K562 (cell line): ENCODE measurements around the gene TRAPPC4. TPM values are rescaled to one million over a fixed set of nuclear protein-coding genes. Genes with fewer than 3 reads are reported as not detected.

Source experiments
- BCL6 ChIP-seq: fragments of 250-450 bp; sonication (Bioruptor Pico); IDR thresholded peaks from 2 replicates; pipeline ENCODE4 v1.4.0; 2020
- CBFA2T2 ChIP-seq: fragments of 450-650 bp; conservative IDR thresholded peaks from 2 replicates; pipeline ENCODE4 v1.6.1; 2017; ENCODE audit warnings: mild to moderate bottlenecking
- CBX8 ChIP-seq: fragments of 200-600 bp; sonication (generic); IDR thresholded peaks from 2 replicates; pipeline ENCODE4 v1.6.1; 2012; ENCODE audit warnings: borderline replicate concordance, mixed run types, low read depth, mild to moderate bottlenecking, moderate library complexity, mixed read lengths, low read length, control low read depth, inconsistent platforms; ENCODE audit not compliant: poor library complexity, severe bottlenecking; ENCODE audit errors: extremely low read depth
- E2F6 ChIP-seq, 2 experiments: IDR thresholded peaks; 2 replicates each; pipeline ENCODE4 v1.6.1; 2011; ENCODE audit warnings: borderline replicate concordance in 1 of 2, control low read depth in 1 of 2, low read depth in 1 of 2, low read length in 1 of 2, mild to moderate bottlenecking in 1 of 2, mixed read lengths in 1 of 2, moderate library complexity in 1 of 2; ENCODE audit not compliant: insufficient read depth in 1 of 2, insufficient read length in 1 of 2, poor library complexity in 1 of 2, severe bottlenecking in 1 of 2; ENCODE audit errors: extremely low read depth in 1 of 2
- GABPB2 ChIP-seq: fragments of 250-450 bp; sonication (Bioruptor Pico); conservative IDR thresholded peaks from 2 replicates; pipeline ENCODE4 v1.5.1; 2021; ENCODE audit warnings: mild to moderate bottlenecking
- JUND ChIP-seq, 2 experiments: IDR thresholded peaks; 2 replicates in 1 of 2; 3 replicates in 1 of 2; pipeline ENCODE4 v1.6.1; 2011; ENCODE audit warnings: borderline replicate concordance in 2 of 2, low read depth in 2 of 2, low read length in 2 of 2, improper control_type of control experiment in 1 of 2, missing biosample characterization in 1 of 2, missing genetic modification characterization in 1 of 2, missing genetic modification reagents in 1 of 2
- KAT2B ChIP-seq: IDR thresholded peaks from one replicate; pipeline ENCODE4 v1.6.1; 2012; ENCODE audit warnings: low read depth, mild to moderate bottlenecking, control low read depth, inconsistent platforms, low read length, moderate library complexity
- KAT8 ChIP-seq: fragments of 450-650 bp; IDR thresholded peaks from 2 replicates; pipeline ENCODE4 v1.6.1; 2016; ENCODE audit warnings: low read depth, mild to moderate bottlenecking
- MYBL2 ChIP-seq, 2 experiments: fragments of 450-650 bp in 1 of 2; sonication (generic) in 1 of 2; formaldehyde crosslinking in 1 of 2; IDR thresholded peaks; 2 replicates each; pipeline versions ENCODE4 v1.6.1 to v1.8.1; 2017 to 2022; ENCODE audit warnings: borderline replicate concordance in 1 of 2, inconsistent platforms in 1 of 2, low read depth in 1 of 2, mild to moderate bottlenecking in 1 of 2, missing genetic modification reagents in 1 of 2, moderate library complexity in 1 of 2
- NFATC3 ChIP-seq: fragments of 450-650 bp; IDR thresholded peaks from 2 replicates; pipeline ENCODE4 v1.6.1; 2017; ENCODE audit warnings: mild to moderate bottlenecking
- POLR2AphosphoS2 ChIP-seq: IDR thresholded peaks from 2 replicates; pipeline ENCODE4 v1.6.1; 2012; ENCODE audit warnings: low read length, improper control_type of control experiment
- POLR2B ChIP-seq: fragments of 450-650 bp; IDR thresholded peaks from 2 replicates; pipeline ENCODE4 v1.6.1; 2018; ENCODE audit warnings: low read depth; ENCODE audit not compliant: partially characterized antibody
- PRMT5 ChIP-seq: sonication (generic); formaldehyde crosslinking; IDR thresholded peaks from 2 replicates; pipeline ENCODE4 v1.5.0; 2020; ENCODE audit warnings: missing genetic modification reagents
- ZC3H11A ChIP-seq: IDR thresholded peaks from 2 replicates; pipeline ENCODE4 v1.6.1; 2012; ENCODE audit warnings: low read depth, low read length, improper control_type of control experiment
- ZNF318 ChIP-seq, 2 experiments: fragments of 450-650 bp; IDR thresholded peaks; 2 replicates each; pipeline ENCODE4 v1.6.1; 2016; ENCODE audit warnings: mild to moderate bottlenecking in 2 of 2, borderline replicate concordance in 1 of 2, low read depth in 1 of 2, moderate library complexity in 1 of 2
- polyA plus RNA-seq, 8 experiments: library from polyadenylated mRNA; depleted of rRNA in 4 of 8; stranded (reverse) in 5 of 8; unstranded in 3 of 8; fragments of >200 nt; fragmentation: Nextera tagmentation in 2 of 8; fragmentation: Illumina TruSeq in 1 of 8; extraction: Ambion mirVana in 2 of 8; extraction: Trizol in 1 of 8; gene quantifications; 2 replicates each; pipeline versions ENCODE4 v1.2.1 to v1.2.3, GENCODE V29; 2011 to 2014; ENCODE audit warnings: inconsistent platforms in 1 of 8, missing spikeins in 1 of 8
- total RNA-seq, 7 experiments: library from RNA; depleted of rRNA in 6 of 7; stranded (reverse); fragments of >200 nt in 6 of 7; fragmentation: Illumina TruSeq in 2 of 7; extraction: Trizol in 2 of 7; gene quantifications; 2 replicates each; pipeline versions ENCODE4 v1.2.1 to v1.2.3, GENCODE V29; 2011 to 2021; ENCODE audit warnings: low replicate concordance in 1 of 7

The TRAPPC4 gene
- total and polyA plus RNA-seq, 9 of the 15 experiments (the other 6 are each of a cell fraction or from before 2014, with no cell fraction given): 121 to 524 (median 142) TPM

- TF ChIP-seq MYBL2 (IDR thresholded peaks at IDR 0.05; ENCODE audit: low read depth) (no peak), MYBL2 (CRISPR knock-in tag; IDR thresholded peaks at IDR 0.05; ENCODE audit: borderline replicate concordance) (no peak), POLR2B (peak; percentile 46), PRMT5 (CRISPR knock-in tag) (no peak), KAT2B (no peak), CBFA2T2 (no peak), E2F6 (IDR thresholded peaks at IDR 0.05; ENCODE audit: borderline replicate concordance in 1 of 2, extremely low read depth in 1 of 2, insufficient read depth in 1 of 2, insufficient read length in 1 of 2, low read depth in 1 of 2, low read length in 1 of 2, poor library complexity in 1 of 2, severe bottlenecking in 1 of 2) (peak in 1 of 2 experiments; percentile 58), JUND (IDR thresholded peaks at IDR 0.05; ENCODE audit: borderline replicate concordance, low read depth, low read length) (no peak; the same call in 1 of the 2 replicates), JUND (tag; IDR thresholded peaks at IDR 0.05; ENCODE audit: borderline replicate concordance, low read depth, low read length) (no peak), KAT8 (no peak), CBX8 (no peak), ZC3H11A (no peak), BCL6 (no peak), POLR2AphosphoS2 (peak; percentile 48; the same call in 1 of the 2 replicates), ZNF318 (IDR thresholded peaks at IDR 0.05; ENCODE audit: borderline replicate concordance in 1 of 2, low read depth in 1 of 2) (no peak), GABPB2 (CRISPR knock-in tag) (no peak), NFATC3 (no peak)
Observed at GRCh38 chr11:119057000-119057769, 38.6 kb downstream of the TRAPPC4 start, which contains the start of gene HYOU1 (continued).
